ENCODE data around the gene PACS2. TPM values are rescaled to one million over a fixed set of nuclear protein-coding genes. Genes with fewer than 3 reads are reported as not detected.
A peak's percentile ranks its signal among the peaks of the same experiment; 100 is the strongest.

PACS2 gene
- total RNA-seq, 1 donor from 2014 or later = 22.5 TPM

DNA sequence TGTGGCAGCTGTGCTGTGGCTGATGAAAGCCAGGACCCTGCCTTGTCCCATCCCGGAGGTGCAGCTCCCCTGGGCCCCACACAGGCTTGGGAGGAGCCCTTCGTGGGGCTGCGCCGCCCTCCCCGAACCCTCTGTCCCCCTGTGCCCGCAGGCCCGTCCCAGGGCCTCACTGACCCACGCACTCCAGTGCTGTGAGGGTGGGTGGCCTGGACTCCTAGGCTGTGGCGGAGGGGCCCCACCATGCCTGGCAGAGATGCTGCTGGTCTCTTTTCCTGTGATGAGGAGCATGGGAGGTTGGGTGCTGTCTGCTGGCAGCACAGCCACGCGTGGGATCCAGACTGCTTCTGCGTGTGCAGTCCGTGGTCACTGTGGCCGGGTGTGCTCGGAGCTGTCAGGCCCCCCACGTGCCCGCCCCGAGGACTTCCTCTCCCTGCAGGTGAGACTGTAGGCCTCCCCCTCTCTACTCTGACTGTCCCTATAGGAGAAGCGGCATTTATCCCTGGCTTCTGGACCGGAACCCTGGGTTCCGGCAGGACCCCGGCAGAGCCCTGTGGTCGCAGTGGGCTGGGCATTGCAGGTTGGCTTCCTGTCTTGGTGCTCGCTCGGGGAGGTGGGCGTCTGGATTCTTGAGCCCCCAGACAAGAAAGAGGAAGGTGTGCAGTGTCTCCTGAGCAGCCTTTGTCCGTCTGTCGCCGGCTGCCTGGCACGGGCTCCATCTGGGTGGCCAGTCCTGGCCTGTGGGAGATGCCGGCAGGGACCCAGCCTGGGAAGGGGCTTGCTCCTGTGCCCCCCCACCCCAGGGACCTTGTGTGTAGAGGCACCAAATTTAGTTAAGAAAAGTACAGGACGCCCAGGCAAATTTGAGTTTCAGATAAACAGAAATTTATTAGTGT is 107.4 kb downstream of the PACS2 start:
- Histone ChIP-seq H3F3A (ENCODE audit: low read depth) (no peaks in the 10 kb centered on the region), H2AFZ (replicated peaks) (no peak overlapping the region), H4K20me1 (ENCODE audit: low read depth) (peaks cover 62% of the 10 kb centered on the region), H3K4me2 (peak overlapping the region; percentile 98), H3K79me2 (ENCODE audit: low read depth) (peaks cover 79% of the 10 kb centered on the region), H3K36me3 (no peaks in the 10 kb centered on the region), H3K9ac (peak overlapping the region; percentile 34), H3K27me3 (no peaks in the 10 kb centered on the region), H3K27ac (no peak overlapping the region), H3K4me3 (peak overlapping the region; percentile 85), H3K9me3 (ENCODE audit: low read depth) (no peaks in the 10 kb centered on the region), H3K4me1 (peaks cover 17% of the 10 kb centered on the region)
- TF ChIP-seq EZH2 (IDR thresholded peaks at IDR 0.05) = no peak
- TF ChIP-seq EZH2phosphoT487 (IDR thresholded peaks at IDR 0.05) = no peak
- TF ChIP-seq, protein P1, sequence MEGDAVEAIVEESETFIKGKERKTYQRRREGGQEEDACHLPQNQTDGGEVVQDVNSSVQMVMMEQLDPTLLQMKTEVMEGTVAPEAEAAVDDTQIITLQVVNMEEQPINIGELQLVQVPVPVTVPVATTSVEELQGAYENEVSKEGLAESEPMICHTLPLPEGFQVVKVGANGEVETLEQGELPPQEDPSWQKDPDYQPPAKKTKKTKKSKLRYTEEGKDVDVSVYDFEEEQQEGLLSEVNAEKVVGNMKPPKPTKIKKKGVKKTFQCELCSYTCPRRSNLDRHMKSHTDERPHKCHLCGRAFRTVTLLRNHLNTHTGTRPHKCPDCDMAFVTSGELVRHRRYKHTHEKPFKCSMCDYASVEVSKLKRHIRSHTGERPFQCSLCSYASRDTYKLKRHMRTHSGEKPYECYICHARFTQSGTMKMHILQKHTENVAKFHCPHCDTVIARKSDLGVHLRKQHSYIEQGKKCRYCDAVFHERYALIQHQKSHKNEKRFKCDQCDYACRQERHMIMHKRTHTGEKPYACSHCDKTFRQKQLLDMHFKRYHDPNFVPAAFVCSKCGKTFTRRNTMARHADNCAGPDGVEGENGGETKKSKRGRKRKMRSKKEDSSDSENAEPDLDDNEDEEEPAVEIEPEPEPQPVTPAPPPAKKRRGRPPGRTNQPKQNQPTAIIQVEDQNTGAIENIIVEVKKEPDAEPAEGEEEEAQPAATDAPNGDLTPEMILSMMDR (IDR thresholded peaks at IDR 0.05) = no peak
- H3K27ac Mint-ChIP-seq = no peak overlapping the region
- DNase-seq (ENCODE audit: low spot score) = no peak
- H3K9me3 Mint-ChIP-seq = peaks cover 2% of the 10 kb centered on the region
- peak overlapping the region; percentile 91 for H3K4me3 Mint-ChIP-seq
- no peaks in the 10 kb centered on the region for H3K27me3 Mint-ChIP-seq (ENCODE audit: insufficient read depth, low read depth)
- peaks cover 20% of the 10 kb centered on the region for H3K36me3 Mint-ChIP-seq
- peaks cover 23% of the 10 kb centered on the region for H3K4me1 Mint-ChIP-seq

DNA sequence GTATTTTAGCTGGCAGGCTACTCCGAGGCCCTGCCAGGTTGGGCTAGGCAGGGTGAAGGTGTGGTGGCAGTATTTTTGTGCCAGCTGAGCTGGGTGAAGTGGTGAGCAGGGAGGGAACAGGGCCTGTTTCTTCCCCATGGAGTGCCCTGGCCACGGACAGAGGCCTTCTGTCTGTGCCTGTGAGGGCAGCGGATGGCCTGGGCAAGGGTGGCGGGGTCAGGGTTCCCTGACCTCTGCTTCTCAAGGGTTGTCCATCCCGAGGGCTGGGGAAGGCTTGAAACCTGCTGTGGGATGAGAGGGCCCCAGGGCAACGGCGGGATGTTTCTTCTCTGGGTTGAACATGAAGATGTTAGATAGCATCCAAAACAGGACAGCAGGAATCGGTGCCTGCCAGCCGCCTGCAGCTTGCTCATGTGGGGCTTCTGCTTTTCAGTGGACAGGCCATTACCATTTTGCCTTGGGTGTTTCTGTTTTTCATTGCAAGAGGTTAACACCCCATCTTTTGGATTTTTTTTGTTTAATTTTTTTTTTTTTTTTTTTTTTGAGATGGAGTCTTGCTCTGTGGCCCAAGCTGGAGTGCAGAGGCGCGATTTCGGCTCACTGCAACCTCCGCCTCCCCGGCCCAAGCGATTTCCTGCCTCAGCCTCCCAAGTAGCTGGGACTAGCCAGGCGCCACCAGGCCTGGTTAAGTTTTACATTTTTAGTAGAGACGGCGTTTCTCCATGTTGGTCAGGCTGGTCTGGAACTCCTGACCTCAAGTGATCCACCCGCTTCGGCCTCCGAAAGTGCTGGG is 108.3 kb downstream of the PACS2 start:
- Histone ChIP-seq H3K27ac (no peak overlapping the region), H4K20me1 (ENCODE audit: low read depth) (peaks cover 64% of the 10 kb centered on the region), H3K9ac (no peak overlapping the region), H3K9me3 (ENCODE audit: low read depth) (no peaks in the 10 kb centered on the region), H3K4me3 (no peak overlapping the region), H3K79me2 (ENCODE audit: low read depth) (peaks cover 88% of the 10 kb centered on the region), H3K27me3 (no peaks in the 10 kb centered on the region), H3K4me2 (peak overlapping the region; percentile 13), H3F3A (ENCODE audit: low read depth) (no peaks in the 10 kb centered on the region), H3K36me3 (no peaks in the 10 kb centered on the region), H3K4me1 (peaks cover 17% of the 10 kb centered on the region), H2AFZ (replicated peaks) (no peak overlapping the region)
- Mint-ChIP-seq H3K9me3 (peaks cover 9% of the 10 kb centered on the region), H3K4me3 (no peak overlapping the region), H3K4me1 (peaks cover 23% of the 10 kb centered on the region), H3K27me3 (ENCODE audit: insufficient read depth, low read depth) (no peaks in the 10 kb centered on the region), H3K27ac (no peak overlapping the region), H3K36me3 (peaks cover 26% of the 10 kb centered on the region)
- TF ChIP-seq, protein P1 (IDR thresholded peaks at IDR 0.05) = no peak
- no peak for TF ChIP-seq EZH2phosphoT487 (IDR thresholded peaks at IDR 0.05)
- TF ChIP-seq EZH2 (IDR thresholded peaks at IDR 0.05) = no peak
- DNase-seq (ENCODE audit: low spot score) = no peak

DNA sequence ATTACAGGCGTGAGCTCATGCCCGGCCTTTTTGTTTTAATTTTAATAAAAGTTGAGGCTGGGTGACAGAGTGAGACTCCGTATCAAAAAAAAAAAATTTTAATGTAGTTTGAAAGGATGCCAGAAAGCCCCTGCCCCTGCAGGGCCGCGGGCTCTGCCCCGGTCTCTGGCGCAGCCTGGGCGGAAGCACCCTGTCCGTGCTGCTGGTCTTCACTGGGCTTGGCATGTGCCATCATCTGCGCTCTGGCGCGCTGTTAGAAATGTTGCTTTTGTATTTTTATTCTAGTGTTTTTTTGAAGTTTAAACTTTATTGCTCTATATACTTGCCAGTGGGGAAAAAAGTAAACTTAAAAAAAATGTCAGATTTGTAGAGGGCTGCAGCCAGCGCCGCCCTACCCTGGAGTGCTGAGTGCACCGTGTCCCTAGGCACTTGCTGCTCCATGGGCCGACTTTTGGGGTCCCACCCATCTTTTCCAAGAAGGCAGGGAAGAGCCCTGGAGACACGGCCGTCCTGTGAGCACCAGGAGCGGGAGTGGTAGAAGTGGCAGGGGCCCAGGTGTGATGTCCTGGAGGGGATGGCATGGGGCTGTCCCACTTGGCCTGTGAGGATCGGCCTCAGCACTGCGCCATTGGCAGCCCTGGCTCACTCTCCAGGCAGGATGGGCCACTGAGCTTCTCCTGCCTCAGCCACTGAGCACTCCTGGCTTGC is 109.1 kb downstream of the PACS2 start:
- Mint-ChIP-seq H3K4me1 (peaks cover 17% of the 10 kb centered on the region), H3K4me3 (no peak overlapping the region), H3K36me3 (peaks cover 34% of the 10 kb centered on the region), H3K27ac (no peak overlapping the region), H3K9me3 (peaks cover 14% of the 10 kb centered on the region), H3K27me3 (ENCODE audit: insufficient read depth, low read depth) (no peaks in the 10 kb centered on the region)
- H3K4me1 ChIP-seq = peaks cover 17% of the 10 kb centered on the region
- no peaks in the 10 kb centered on the region for H3K9me3 ChIP-seq (ENCODE audit: low read depth)
- no peak overlapping the region for H3K4me2 ChIP-seq
- DNase-seq (ENCODE audit: low spot score) = no peak
- H4K20me1 ChIP-seq (ENCODE audit: low read depth) = peaks cover 70% of the 10 kb centered on the region
- no peaks in the 10 kb centered on the region for H3K36me3 ChIP-seq
- peaks cover 95% of the 10 kb centered on the region for H3K79me2 ChIP-seq (ENCODE audit: low read depth)
- H3F3A ChIP-seq (ENCODE audit: low read depth) = no peaks in the 10 kb centered on the region
- H3K27ac ChIP-seq = no peak overlapping the region
- no peak overlapping the region for H2AFZ ChIP-seq (replicated peaks)
- no peaks in the 10 kb centered on the region for H3K27me3 ChIP-seq
- no peak for TF ChIP-seq EZH2 (IDR thresholded peaks at IDR 0.05)
- TF ChIP-seq, protein P1 (IDR thresholded peaks at IDR 0.05) = no peak
- TF ChIP-seq EZH2phosphoT487 (IDR thresholded peaks at IDR 0.05) = no peak
- no peak overlapping the region for H3K9ac ChIP-seq
- no peak overlapping the region for H3K4me3 ChIP-seq
